Epithelial cell of prostate (primary cell): ENCODE data around the gene HOMER3.
"Not testable (repeated sequence)": the region's sequence is repeated elsewhere in the genome, so short reads cannot be mapped to it uniquely, and the experiment has no call there.

Experiments
- DNase-seq: peaks from one replicate; pipeline ENCODE4 v3.0.0-alpha.2; 2011; ENCODE audit warnings: low read depth, low spot score
- H3K27ac ChIP-seq: fragments of 450-650 bp; 2 replicates; pipeline ENCODE4 v1.5.1; 2017; ENCODE audit warnings: mild to moderate bottlenecking

The HOMER3 gene

GRCh38 chr19:18928018-18928805 is 12.8 kb downstream of the HOMER3 start:
- no peak overlapping the region for H3K27ac ChIP-seq
- no peak for DNase-seq

- DNase-seq = no peak
- no peak overlapping the region for H3K27ac ChIP-seq
Measured at GRCh38 chr19:18924684-18925213, 16.3 kb downstream of the HOMER3 start.

GRCh38 chr19:18922228-18922985 is 18.6 kb downstream of the HOMER3 start:
- H3K27ac ChIP-seq = no peak overlapping the region
- no peak for DNase-seq

- no peak overlapping the region for H3K27ac ChIP-seq
- DNase-seq = no peak
Measured at GRCh38 chr19:18921593-18921992, 19.4 kb downstream of the HOMER3 start.

- no peak for DNase-seq
- peak overlapping the region; percentile 85 for H3K27ac ChIP-seq
Measured at GRCh38 chr19:18920400-18920799, 20.6 kb downstream of the HOMER3 start.

- DNase-seq = no peak
- peak overlapping the region; percentile 85 for H3K27ac ChIP-seq
Measured at GRCh38 chr19:18919900-18920214, 21.2 kb downstream of the HOMER3 start.

- DNase-seq = peak; percentile 99
- H3K27ac ChIP-seq = peak within 1 kb of the TSS; percentile 85
Measured at GRCh38 chr19:18919086-18919899, 21.7 kb downstream of the HOMER3 start, which contains the start of the genes COPE and DDX49. TSS of gene COPE (minus strand) at chr19:18919387. CDS start at chr19:18919348, 39 bp downstream. TSS of gene DDX49 (plus strand) at chr19:18919715. CDS start at chr19:18919742, 27 bp downstream.

GRCh38 chr19:18917593-18917992 is 23.4 kb downstream of the HOMER3 start:
- DNase-seq = not testable (repeated sequence)

GRCh38 chr19:18915639-18916038 is 25.4 kb downstream of the HOMER3 start:
- peak; percentile 10 for DNase-seq
- no peak overlapping the region for H3K27ac ChIP-seq

More at GRCh38 chr19:18917593-18917992, 23.4 kb downstream of the HOMER3 start:
- H3K27ac ChIP-seq = not testable (repeated sequence)

- H3K27ac ChIP-seq = no peak overlapping the region
Measured at GRCh38 chr19:18913466-18913865, 27.6 kb downstream of the HOMER3 start.

GRCh38 chr19:18912933-18913332 is 28.1 kb downstream of the HOMER3 start:
- DNase-seq = no peak
- H3K27ac ChIP-seq = no peak overlapping the region

More at GRCh38 chr19:18913466-18913865, 27.6 kb downstream of the HOMER3 start:
- no peak for DNase-seq

GRCh38 chr19:18910801-18911436 is 30.1 kb downstream of the HOMER3 start:
- no peak overlapping the region for H3K27ac ChIP-seq
- DNase-seq = no peak

GRCh38 chr19:18910010-18910409 is 31.0 kb downstream of the HOMER3 start:
- DNase-seq = no peak
- no peak overlapping the region for H3K27ac ChIP-seq

GRCh38 chr19:18908917-18909619 is 31.9 kb downstream of the HOMER3 start:
- no peak overlapping the region for H3K27ac ChIP-seq
- DNase-seq = no peak

GRCh38 chr19:18906605-18907519 is 34.2 kb downstream of the HOMER3 start:
- no peak overlapping the region for H3K27ac ChIP-seq

GRCh38 chr19:18905513-18906236 is 35.3 kb downstream of the HOMER3 start:
- no peak overlapping the region for H3K27ac ChIP-seq
- DNase-seq = no peak

More at GRCh38 chr19:18906605-18907519, 34.2 kb downstream of the HOMER3 start:
- no peak for DNase-seq

GRCh38 chr19:18905058-18905456 is 36.0 kb downstream of the HOMER3 start:
- no peak for DNase-seq

More at GRCh38 chr19:18905058-18905456, 36.0 kb downstream of the HOMER3 start:
- no peak overlapping the region for H3K27ac ChIP-seq
